H1 (cell line): ENCODE results near the gene GSTO2. TPM values are rescaled to one million over a fixed set of nuclear protein-coding genes. Genes with fewer than 3 reads are reported as not detected.

Experiments
- CTCF ChIA-PET: fragments of 300-600 bp; sonication (Branson Sonifier 250); formaldehyde crosslinking; loops from one replicate; lab custom pipeline; 2021; ENCODE audit not compliant: partially characterized antibody; lab: Charles Lee
- POLR2A ChIA-PET: fragments of 300-600 bp; sonication (Branson Sonifier 250); formaldehyde crosslinking; loops from one replicate; lab custom pipeline; 2021; ENCODE audit warnings: inconsistent platforms; ENCODE audit not compliant: partially characterized antibody; lab: Charles Lee
- DNase-seq, 2 experiments: peaks; one replicate each; pipeline versions ENCODE4 v3.0.0 to v3.0.0-alpha.2; 2010 to 2022; ENCODE audit warnings: low spot score in 2 of 2, low read depth in 1 of 2, mixed read lengths in 1 of 2
- FAIRE-seq: peaks from 2 replicates; lab custom pipeline; 2011; peaks lifted over from hg19 to GRCh38; lab: Jason Lieb, UNC
- H2AFZ ChIP-seq: 2 replicates; pipeline ENCODE4 v1.8.1; 2012; ENCODE audit warnings: low read length, inconsistent platforms
- H2AK5ac ChIP-seq: 2 replicates; pipeline ENCODE4 v1.6.1; 2013; ENCODE audit warnings: low read depth, low read length
- H2BK120ac ChIP-seq: replicated peaks from 2 replicates; pipeline ENCODE3; 2013; ENCODE audit warnings: low read depth, low read length, inconsistent platforms
- H2BK12ac ChIP-seq: 2 replicates; pipeline ENCODE4 v1.6.1; 2013; ENCODE audit warnings: low read depth, low read length
- H2BK15ac ChIP-seq: 2 replicates; pipeline ENCODE4 v1.6.1; 2013; ENCODE audit warnings: low read length
- H2BK20ac ChIP-seq: 2 replicates; pipeline ENCODE4 v1.6.1; 2013; ENCODE audit warnings: low read length
- H2BK5ac ChIP-seq: 2 replicates; pipeline ENCODE4 v1.6.1; 2013; ENCODE audit warnings: low read depth, low read length
- H3K14ac ChIP-seq: 2 replicates; pipeline ENCODE4 v1.6.1; 2013; ENCODE audit warnings: inconsistent platforms; ENCODE audit not compliant: insufficient read length
- H3K18ac ChIP-seq: 2 replicates; pipeline ENCODE4 v1.6.1; 2013; ENCODE audit warnings: low read length; ENCODE audit errors: extremely low read depth
- H3K23ac ChIP-seq: 2 replicates; pipeline ENCODE4 v1.6.1; 2013; ENCODE audit warnings: inconsistent platforms; ENCODE audit not compliant: insufficient read length
- H3K23me2 ChIP-seq: 2 replicates; pipeline ENCODE4 v1.6.1; 2013; ENCODE audit warnings: low read depth, low read length
- H3K27ac ChIP-seq: 2 replicates; pipeline ENCODE4 v1.6.1; 2011; ENCODE audit warnings: low read depth, low read length, inconsistent platforms
- H3K27me3 ChIP-seq, 4 experiments: replicated peaks in 1 of 4; 1 replicate in 1 of 4; 2 replicates in 3 of 4; pipeline versions ENCODE4 v1.6.1 to v1.8.1; 2011 to 2013; ENCODE audit warnings: low read length in 3 of 4, mild to moderate bottlenecking in 3 of 4, inconsistent platforms in 2 of 4, mixed read lengths in 2 of 4, moderate library complexity in 1 of 4; ENCODE audit not compliant: control insufficient read depth in 3 of 4, insufficient read depth in 3 of 4; ENCODE audit errors: extremely low read depth in 1 of 4
- H3K36me3 ChIP-seq, 4 experiments: 2 replicates each; pipeline versions ENCODE4 v1.6.1 to v1.8.1; 2011 to 2013; ENCODE audit warnings: mild to moderate bottlenecking in 4 of 4, low read length in 3 of 4, moderate library complexity in 2 of 4, control low read depth in 1 of 4, inconsistent platforms in 1 of 4; ENCODE audit not compliant: insufficient read depth in 4 of 4, control insufficient read depth in 2 of 4
- H3K4ac ChIP-seq: replicated peaks from 2 replicates; pipeline ENCODE3; 2013; ENCODE audit warnings: low read length, low read depth, mixed read lengths, inconsistent platforms; ENCODE audit not compliant: insufficient read length
- H3K4me1 ChIP-seq, 4 experiments: replicated peaks in 1 of 4; 1 replicate in 1 of 4; 2 replicates in 3 of 4; pipeline versions ENCODE4 v1.6.1 to v1.8.1; 2011 to 2013; ENCODE audit warnings: low read length in 3 of 4, inconsistent platforms in 2 of 4, mixed read lengths in 1 of 4; ENCODE audit not compliant: insufficient read depth in 4 of 4, control insufficient read depth in 3 of 4
- H3K4me2 ChIP-seq, 2 experiments: 2 replicates each; pipeline versions ENCODE4 v1.6.1 to v1.8.1; 2011 to 2013; ENCODE audit warnings: low read depth in 2 of 2, low read length in 2 of 2, control low read depth in 1 of 2, inconsistent platforms in 1 of 2, mild to moderate bottlenecking in 1 of 2; ENCODE audit not compliant: insufficient read depth in 1 of 2
- H3K4me3 ChIP-seq, 4 experiments: fragments of 200-600, 300-600 bp in 1 of 4; sonication (generic), shearing (Covaris generic), sonication (Bioruptor Twin) in 1 of 4; 2 replicates each; pipeline versions ENCODE4 v1.5.1 to v1.8.1; 2011 to 2016; ENCODE audit warnings: low read length in 4 of 4, low read depth in 3 of 4, control low read depth in 2 of 4, inconsistent platforms in 2 of 4, mild to moderate bottlenecking in 2 of 4, mixed read lengths in 1 of 4, moderate library complexity in 1 of 4; ENCODE audit not compliant: insufficient read depth in 2 of 4; ENCODE audit errors: extremely low read depth in 1 of 4
- H3K56ac ChIP-seq: replicated peaks from 2 replicates; pipeline ENCODE3; 2013; ENCODE audit warnings: low read depth, mild to moderate bottlenecking, mixed read lengths, low read length, inconsistent platforms; ENCODE audit not compliant: insufficient read length
- H3K79me1 ChIP-seq: 2 replicates; pipeline ENCODE4 v1.6.1; 2013; ENCODE audit warnings: low read depth, low read length, control low read depth
- H3K79me2 ChIP-seq, 2 experiments: 2 replicates each; pipeline versions ENCODE4 v1.6.1 to v1.8.1; 2012 to 2013; ENCODE audit warnings: low read length in 2 of 2, mild to moderate bottlenecking in 2 of 2, inconsistent platforms in 1 of 2; ENCODE audit not compliant: insufficient read depth in 2 of 2, control insufficient read depth in 1 of 2
- H3K9ac ChIP-seq, 4 experiments: replicated peaks in 1 of 4; 1 replicate in 1 of 4; 2 replicates in 3 of 4; pipeline versions ENCODE4 v1.6.1 to v1.8.1; 2011 to 2013; ENCODE audit warnings: low read depth in 3 of 4, low read length in 3 of 4, control low read depth in 2 of 4, mild to moderate bottlenecking in 2 of 4, moderate library complexity in 2 of 4, inconsistent platforms in 1 of 4; ENCODE audit errors: extremely low read depth in 1 of 4
- H3K9me3 ChIP-seq, 2 experiments: 2 replicates each; pipeline versions ENCODE4 v1.6.1 to v1.8.1; 2012 to 2013; ENCODE audit warnings: mild to moderate bottlenecking in 2 of 2, moderate library complexity in 2 of 2, control low read depth in 1 of 2, inconsistent platforms in 1 of 2, low read depth in 1 of 2, low read length in 1 of 2, mixed read lengths in 1 of 2; ENCODE audit not compliant: insufficient read depth in 2 of 2
- H4K20me1 ChIP-seq, 2 experiments: replicated peaks in 1 of 2; 2 replicates each; pipeline versions ENCODE3 to v1.8.1; 2011 to 2013; ENCODE audit warnings: inconsistent platforms in 2 of 2, low read length in 2 of 2, mild to moderate bottlenecking in 1 of 2; ENCODE audit not compliant: insufficient read depth in 2 of 2, control insufficient read depth in 1 of 2
- H4K5ac ChIP-seq: 2 replicates; pipeline ENCODE4 v1.6.1; 2013; ENCODE audit warnings: low read length, low read depth, mixed read lengths, inconsistent platforms; ENCODE audit not compliant: insufficient read length
- H4K8ac ChIP-seq: 2 replicates; pipeline ENCODE4 v1.8.0; 2013; ENCODE audit warnings: mild to moderate bottlenecking, moderate library complexity, low read length, inconsistent platforms; ENCODE audit not compliant: insufficient read depth; ENCODE audit errors: extremely low read depth
- H4K91ac ChIP-seq: replicated peaks from 2 replicates; pipeline ENCODE3; 2013; ENCODE audit warnings: low read length, mixed read lengths, inconsistent platforms; ENCODE audit not compliant: insufficient read length
- CBX5 ChIP-seq: fragments of 300-800, 300-1000 bp; sonication (generic); IDR thresholded peaks from 2 replicates; pipeline ENCODE4 v1.7.1; 2016; ENCODE audit warnings: antibody characterized with exemption, low read length, low read depth
- CREB1 ChIP-seq: IDR thresholded peaks from 2 replicates; pipeline ENCODE4 v1.6.1; 2012; ENCODE audit warnings: inconsistent platforms
- CTBP2 ChIP-seq: IDR thresholded peaks from 2 replicates; pipeline ENCODE4 v1.7.0; 2011; ENCODE audit warnings: borderline replicate concordance, mild to moderate bottlenecking, moderate library complexity, mixed read lengths, low read length; ENCODE audit not compliant: insufficient read depth, insufficient read length
- CTCF ChIP-seq, 3 experiments: IDR thresholded peaks; 1 replicate in 2 of 3; 2 replicates in 1 of 3; pipeline versions ENCODE4 v1.5.1 to v1.6.1; 2011; ENCODE audit warnings: low read length in 3 of 3, mild to moderate bottlenecking in 3 of 3, inconsistent platforms in 2 of 3, low read depth in 1 of 3, moderate library complexity in 1 of 3; ENCODE audit not compliant: insufficient read depth in 1 of 3; ENCODE audit errors: control extremely low read depth in 1 of 3
- EP300 ChIP-seq, 2 experiments: IDR thresholded peaks; 1 replicate in 1 of 2; 2 replicates in 1 of 2; pipeline ENCODE4 v1.6.1; 2011 to 2012; ENCODE audit warnings: low read depth in 2 of 2, low read length in 2 of 2, mild to moderate bottlenecking in 2 of 2, borderline replicate concordance in 1 of 2, inconsistent platforms in 1 of 2, moderate library complexity in 1 of 2
- MAX ChIP-seq: IDR thresholded peaks from 2 replicates; pipeline ENCODE4 v1.6.1; 2012; ENCODE audit warnings: inconsistent platforms
- POLR2AphosphoS5 ChIP-seq: IDR thresholded peaks from 2 replicates; pipeline ENCODE4 v1.6.1; 2011; ENCODE audit warnings: low read depth, low read length
- RAD21 ChIP-seq, 2 experiments: IDR thresholded peaks in 1 of 2; conservative IDR thresholded peaks in 1 of 2; 2 replicates each; pipeline ENCODE4 v1.6.1; 2011; ENCODE audit warnings: low read depth in 2 of 2, low read length in 2 of 2, improper control_type of control experiment in 1 of 2, inconsistent platforms in 1 of 2, mild to moderate bottlenecking in 1 of 2, moderate library complexity in 1 of 2
- SP1 ChIP-seq: IDR thresholded peaks from 2 replicates; pipeline ENCODE4 v1.6.1; 2011; ENCODE audit warnings: low read depth, low read length
- WGBS, 2 experiments: shearing (Covaris generic) in 1 of 2; methylation state at CpG; one replicate each; pipeline versions ENCODE4 v1.1.6 to v1.1.7; 2013 to 2015; ENCODE audit warnings: low lambda C conversion rate in 2 of 2, mixed read lengths in 2 of 2, inconsistent platforms in 1 of 2, low coverage in 1 of 2, missing lambda C conversion rate in 1 of 2; ENCODE audit not compliant: insufficient replicate concordance in 2 of 2, insufficient coverage in 1 of 2, insufficient read length in 1 of 2; ENCODE audit errors: extremely low coverage in 1 of 2, missing lambda C conversion rate in 1 of 2; 5-methylcytosine and 5-hydroxymethylcytosine counted together
- polyA plus RNA-seq, 7 experiments: library from polyadenylated mRNA; depleted of rRNA in 3 of 7; stranded (reverse) in 5 of 7; unstranded in 2 of 7; fragments of >200 nt in 5 of 7; fragments of 200-250 nt in 2 of 7; gene quantifications; 1 replicate in 5 of 7; 2 replicates in 1 of 7; 4 replicates in 1 of 7; pipeline versions ENCODE4 v1.2.1 to v1.2.3, GENCODE V29; 2011 to 2013; ENCODE audit warnings: missing spikeins in 2 of 7, mixed read lengths in 2 of 7
- total RNA-seq: library from RNA; stranded (reverse); fragmentation: NEBNext Ultra II Directional; extraction: Animal tissue kit (Norgen Biotek cat#: 25700); gene quantifications from 2 replicates; pipeline ENCODE4 v1.2.1, GENCODE V29; 2021

The GSTO2 gene
- total and polyA plus RNA-seq, 2 of the 8 experiments (the other 6 are each of a cell fraction or from before 2014, with no cell fraction given) = 13.1 to 41.7 TPM

GRCh38 chr10:104281694-104282093, 12.7 kb downstream of the GSTO2 start:
- no peaks in the 10 kb centered on the region for H3K23me2 ChIP-seq
- TF ChIP-seq MAX (no peak), CREB1 (no peak), CBX5 (no peak), SP1 (no peak), EP300 (IDR thresholded peaks at IDR 0.05; ENCODE audit: borderline replicate concordance in 1 of 2, low read depth in 2 of 2, low read length in 2 of 2) (no peak), POLR2AphosphoS5 (no peak), RAD21 (IDR thresholded peaks at IDR 0.05 in 1 of 2, conservative IDR thresholded peaks at IDR 0.05 in 1 of 2; ENCODE audit: low read depth in 2 of 2, low read length in 2 of 2) (no peak), CTCF (IDR thresholded peaks at IDR 0.05; ENCODE audit: control extremely low read depth in 1 of 3, insufficient read depth in 1 of 3, low read depth in 1 of 3, low read length in 3 of 3) (no peak), CTBP2 (no peak)
- no peak overlapping the region for H4K91ac ChIP-seq
- no peak for DNase-seq
- no peaks in the 10 kb centered on the region for H3K9me3 ChIP-seq
- no peak overlapping the region for H2BK20ac ChIP-seq
- H4K20me1 ChIP-seq = no peaks in the 10 kb centered on the region
- H3K18ac ChIP-seq = no peak overlapping the region
- no peak overlapping the region for H3K23ac ChIP-seq
- H4K8ac ChIP-seq = no peak overlapping the region
- WGBS, 2 experiments = 83% methylated on average over 3 of the region's 3 CpGs; no CpG with 5 or more reads in 1 of the 2 experiments
- no peak overlapping the region for H3K4me3 ChIP-seq
- no peak overlapping the region for H2AK5ac ChIP-seq
- H3K79me1 ChIP-seq = no peaks in the 10 kb centered on the region
- POLR2A ChIA-PET = no interaction called here
- no peak overlapping the region for H2BK120ac ChIP-seq
- H2AFZ ChIP-seq = no peak overlapping the region
- CTCF ChIA-PET = interaction anchor here (1.6 to 5.6 kb wide), 6 partner anchors 7 to 69 kb away, joined by 5 to 45 read pairs (median 16); no protein-coding TSS in a partner anchor
- no peak overlapping the region for H2BK5ac ChIP-seq
- no peak overlapping the region for H4K5ac ChIP-seq
- H3K4me2 ChIP-seq = no peak overlapping the region
- no peak overlapping the region for H2BK15ac ChIP-seq
- no peaks in the 10 kb centered on the region for H3K79me2 ChIP-seq
- H3K56ac ChIP-seq = no peak overlapping the region
- no peaks in the 10 kb centered on the region for H3K27me3 ChIP-seq
- no peak overlapping the region for H2BK12ac ChIP-seq
- no peak overlapping the region for H3K27ac ChIP-seq
- H3K14ac ChIP-seq = no peak overlapping the region
- no peak overlapping the region for H3K4ac ChIP-seq
- H3K9ac ChIP-seq = no peak overlapping the region
- H3K4me1 ChIP-seq = no peaks in the 10 kb centered on the region
- peaks cover 0 to 2% (median 0%) of the 10 kb centered on the region in 4 experiments; a peak in 2 of 8 replicates for H3K36me3 ChIP-seq
- no peak for FAIRE-seq
